Adrenal gland (tissue), 5 donors: ENCODE results near the gene KLRC4.
"Not testable (repeated sequence)": the region's sequence is repeated elsewhere in the genome, so short reads cannot be mapped to it uniquely, and the experiment has no call there.

ENCODE experiments used
- CTCF ChIP-seq, 6 experiments: fragments of 450-650 bp in 4 of 6; fragments of 200-600 bp in 2 of 6; sonication (generic) in 1 of 6; IDR thresholded peaks; 1 replicate in 5 of 6; 2 replicates in 1 of 6; pipeline versions ENCODE4 v1.5.1 to v1.8.0; 2016 to 2021; ENCODE audit warnings: antibody characterized with exemption in 6 of 6, mild to moderate bottlenecking in 2 of 6, moderate library complexity in 1 of 6
- POLR2A ChIP-seq, 2 donors: fragments of 450-650 bp; IDR thresholded peaks; one replicate each; pipeline ENCODE4 v1.6.1; 2017; ENCODE audit warnings: antibody characterized with exemption in 2 of 2, mild to moderate bottlenecking in 2 of 2, moderate library complexity in 1 of 2
- donor health status: DM: no; HTN: no; CAD: no.

GRCh38 chr12:10446052-10446451 is 36.5 kb upstream of the KLRC4 start:
- not testable (repeated sequence) for TF ChIP-seq POLR2A, CTCF (IDR thresholded peaks at IDR 0.05)
